Measurements from ENCODE around the gene GPR137. TPM values are rescaled to one million over a fixed set of nuclear protein-coding genes. Genes with fewer than 3 reads are reported as not detected.

Gene GPR137
- total and polyA plus RNA-seq, 2 experiments from 2014 or later: 35.7 to 37.6 TPM

DNA sequence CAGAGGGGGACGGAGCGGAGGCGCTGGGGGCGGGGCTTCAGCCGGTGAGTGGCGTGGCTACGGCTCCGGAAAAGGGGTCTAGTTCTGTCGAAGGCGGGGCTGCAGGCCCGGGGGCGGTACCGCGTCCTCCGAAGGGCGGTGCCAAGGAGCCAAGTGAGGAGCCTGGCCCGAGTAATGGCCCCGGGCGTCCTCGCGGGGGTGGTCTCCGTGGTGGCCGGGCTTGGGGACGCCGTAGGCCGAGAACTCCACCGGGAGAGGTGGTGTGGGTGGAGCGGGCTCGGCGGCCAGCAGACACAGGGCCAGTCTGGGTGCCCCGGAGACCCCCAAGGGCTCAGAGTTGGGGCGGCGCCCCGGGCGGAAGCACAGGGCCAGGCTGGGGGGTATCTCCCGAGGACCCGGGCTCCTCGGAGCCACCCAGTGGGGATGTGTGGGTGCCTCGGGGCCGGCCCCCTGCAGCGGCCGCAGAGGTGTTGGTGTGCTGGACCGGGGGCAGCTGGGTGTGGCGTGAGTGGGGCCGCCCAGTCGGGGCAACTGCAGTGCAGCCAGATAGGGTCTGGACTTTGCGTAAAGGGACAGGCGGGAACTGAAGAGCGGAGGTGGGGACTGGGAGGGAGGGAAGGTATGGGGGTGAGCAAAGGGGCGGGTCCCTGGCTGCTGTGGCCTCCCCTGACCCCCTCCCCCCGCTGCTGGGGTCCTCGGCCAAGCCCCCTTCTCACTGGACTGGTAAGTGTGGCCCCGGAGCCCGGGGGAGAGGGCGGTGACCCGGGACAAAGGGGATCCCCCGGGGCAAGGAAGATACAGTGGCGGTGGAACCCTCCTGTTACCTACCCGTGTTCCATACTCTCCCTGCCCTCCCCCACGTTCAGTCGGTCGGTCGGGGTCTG lies 43.9 kb upstream of the GPR137 start:
- Histone ChIP-seq H3K27ac (peak overlapping the region; percentile 45), H3K9me3 (ENCODE audit: low read depth) (no peaks in the 10 kb centered on the region), H3K79me2 (ENCODE audit: insufficient read depth) (peaks cover 46% of the 10 kb centered on the region), H3K4me3 (peak overlapping the region; percentile 75), H3K9me2 (ENCODE audit: insufficient read depth) (no peaks in the 10 kb centered on the region), H3K36me3 (ENCODE audit: low read depth) (no peaks in the 10 kb centered on the region; the same call in 1 of the 2 replicates), H3K4me2 (ENCODE audit: unreplicated experiment) (peak overlapping the region; percentile 72), H3K4me1 (ENCODE audit: insufficient read depth) (peaks cover 15% of the 10 kb centered on the region), H3K27me3 (replicated peaks; ENCODE audit: insufficient read depth) (no peaks in the 10 kb centered on the region), H3F3A (ENCODE audit: insufficient read depth) (peaks cover 18% of the 10 kb centered on the region; the same call in 1 of the 2 replicates), H3K9ac (peak overlapping the region; percentile 85), H2AFZ (peak overlapping the region; percentile 36; the same call in 1 of the 2 replicates), H4K20me1 (ENCODE audit: insufficient read depth) (no peaks in the 10 kb centered on the region)
- no peak for TF ChIP-seq EZH2 (IDR thresholded peaks at IDR 0.05; ENCODE audit: insufficient read depth, poor library complexity, severe bottlenecking)
- no peak for TF ChIP-seq EZH2phosphoT487 (IDR thresholded peaks at IDR 0.05; ENCODE audit: insufficient read depth, low read depth)
- whole genome bisulfite sequencing, 2 experiments (ENCODE audit: low coverage in 1 of 2, low lambda C conversion rate in 2 of 2, missing lambda C conversion rate in 2 of 2): 2% methylated on average over 19 to 49 of the region's 63 CpGs
- in situ Hi-C loops (cut with MboI): no loop called here
- DNase-seq: peak; percentile 59

GRCh38 chr11:64243236-64243854 lies 42.3 kb upstream of the GPR137 start:
- Histone ChIP-seq H3K4me3 (peak overlapping the region; percentile 75), H3K4me2 (ENCODE audit: unreplicated experiment) (peak overlapping the region; percentile 72), H2AFZ (no peak overlapping the region), H3K9me3 (ENCODE audit: low read depth) (no peaks in the 10 kb centered on the region), H4K20me1 (ENCODE audit: insufficient read depth) (no peaks in the 10 kb centered on the region), H3K79me2 (ENCODE audit: insufficient read depth) (peaks cover 46% of the 10 kb centered on the region), H3K9me2 (ENCODE audit: insufficient read depth) (no peaks in the 10 kb centered on the region), H3K27ac (0 out of 2 replicates have a peak overlapping the region, but pooled peaks have one; percentile 45), H3K9ac (no peak overlapping the region), H3K36me3 (ENCODE audit: low read depth) (no peaks in the 10 kb centered on the region; the same call in 1 of the 2 replicates), H3F3A (ENCODE audit: insufficient read depth) (peaks cover 23% of the 10 kb centered on the region), H3K4me1 (ENCODE audit: insufficient read depth) (peaks cover 15% of the 10 kb centered on the region), H3K27me3 (replicated peaks; ENCODE audit: insufficient read depth) (no peaks in the 10 kb centered on the region)
- DNase-seq: no peak
- TF ChIP-seq EZH2phosphoT487 (IDR thresholded peaks at IDR 0.05; ENCODE audit: insufficient read depth, low read depth): no peak
- no peak for TF ChIP-seq EZH2 (IDR thresholded peaks at IDR 0.05; ENCODE audit: insufficient read depth, poor library complexity, severe bottlenecking)
- 83 to 87% methylated on average over 8 of the region's 8 CpGs for WGBS, 2 experiments (ENCODE audit: low coverage in 1 of 2, low lambda C conversion rate in 2 of 2, missing lambda C conversion rate in 2 of 2)
- in situ Hi-C loops (cut with MboI): no loop called here

- H3K4me2 ChIP-seq (ENCODE audit: unreplicated experiment): peak overlapping the region; percentile 21
- H2AFZ ChIP-seq: no peak overlapping the region
- WGBS, 2 experiments (ENCODE audit: low coverage in 1 of 2, low lambda C conversion rate in 2 of 2, missing lambda C conversion rate in 2 of 2): 51 to 54% methylated on average over 5 of the region's 5 CpGs
- no peak for DNase-seq
- in situ Hi-C loops (cut with MboI): no loop called here
- H3F3A ChIP-seq (ENCODE audit: insufficient read depth): peaks cover 23% of the 10 kb centered on the region
- H3K27ac ChIP-seq: no peak overlapping the region
- H3K36me3 ChIP-seq (ENCODE audit: low read depth): no peaks in the 10 kb centered on the region; the same call in 1 of the 2 replicates
- TF ChIP-seq EZH2 (IDR thresholded peaks at IDR 0.05; ENCODE audit: insufficient read depth, poor library complexity, severe bottlenecking) (no peak), EZH2phosphoT487 (IDR thresholded peaks at IDR 0.05; ENCODE audit: insufficient read depth, low read depth) (no peak)
- H3K4me3 ChIP-seq: no peak overlapping the region
- no peaks in the 10 kb centered on the region for H3K9me2 ChIP-seq (ENCODE audit: insufficient read depth)
- no peak overlapping the region for H3K9ac ChIP-seq
- no peaks in the 10 kb centered on the region for H4K20me1 ChIP-seq (ENCODE audit: insufficient read depth)
- H3K9me3 ChIP-seq (ENCODE audit: low read depth): no peaks in the 10 kb centered on the region
- peaks cover 15% of the 10 kb centered on the region for H3K4me1 ChIP-seq (ENCODE audit: insufficient read depth)
- H3K79me2 ChIP-seq (ENCODE audit: insufficient read depth): peaks cover 46% of the 10 kb centered on the region
- H3K27me3 ChIP-seq (replicated peaks; ENCODE audit: insufficient read depth): no peaks in the 10 kb centered on the region
Measured at GRCh38 chr11:64244107-64244506, 41.5 kb upstream of the GPR137 start.

DNA sequence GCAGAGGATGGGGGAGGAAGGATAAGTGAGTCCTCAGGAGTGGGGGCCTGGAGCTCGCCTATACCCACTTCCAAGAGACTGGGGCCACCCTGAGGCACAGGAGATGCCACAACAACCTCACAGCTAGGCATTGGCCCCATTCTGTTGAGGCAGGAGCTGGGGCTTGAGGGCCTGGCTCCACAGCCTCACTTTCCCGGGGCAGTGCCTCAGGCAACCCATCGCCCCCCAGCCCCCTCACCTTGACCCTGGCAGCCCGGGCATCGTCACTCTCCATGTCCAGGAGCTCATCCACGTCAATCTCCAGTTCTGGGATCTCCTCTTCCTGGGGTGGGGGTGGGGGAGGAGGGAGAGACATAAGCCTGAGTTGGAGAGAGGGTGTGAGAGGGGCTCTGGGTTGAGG lies 40.7 kb upstream of the GPR137 start:
- H3F3A ChIP-seq (ENCODE audit: insufficient read depth): peaks cover 20% of the 10 kb centered on the region
- TF ChIP-seq EZH2 (IDR thresholded peaks at IDR 0.05; ENCODE audit: insufficient read depth, poor library complexity, severe bottlenecking) (no peak), EZH2phosphoT487 (IDR thresholded peaks at IDR 0.05; ENCODE audit: insufficient read depth, low read depth) (no peak)
- H3K9me2 ChIP-seq (ENCODE audit: insufficient read depth): no peaks in the 10 kb centered on the region
- peaks cover 46% of the 10 kb centered on the region for H3K79me2 ChIP-seq (ENCODE audit: insufficient read depth)
- H2AFZ ChIP-seq: no peak overlapping the region
- H3K27ac ChIP-seq: peak overlapping the region; percentile 88
- in situ Hi-C loops (cut with MboI): no loop called here
- H3K9me3 ChIP-seq (ENCODE audit: low read depth): no peaks in the 10 kb centered on the region
- H3K36me3 ChIP-seq (ENCODE audit: low read depth): no peaks in the 10 kb centered on the region; the same call in 1 of the 2 replicates
- no peak for DNase-seq
- H3K4me1 ChIP-seq (ENCODE audit: insufficient read depth): peaks cover 15% of the 10 kb centered on the region
- peak overlapping the region; percentile 100 for H3K4me3 ChIP-seq
- H3K4me2 ChIP-seq (ENCODE audit: unreplicated experiment): peak overlapping the region; percentile 81
- 50% methylated on average over 6 of the region's 6 CpGs for WGBS, 2 experiments (ENCODE audit: low coverage in 1 of 2, low lambda C conversion rate in 2 of 2, missing lambda C conversion rate in 2 of 2)
- H3K9ac ChIP-seq: peak overlapping the region; percentile 92
- H4K20me1 ChIP-seq (ENCODE audit: insufficient read depth): no peaks in the 10 kb centered on the region
- H3K27me3 ChIP-seq (replicated peaks; ENCODE audit: insufficient read depth): no peaks in the 10 kb centered on the region

Measured in GM23248 (cell line).